ENCODE results near the gene RGS1.

RGS1 gene

DNA sequence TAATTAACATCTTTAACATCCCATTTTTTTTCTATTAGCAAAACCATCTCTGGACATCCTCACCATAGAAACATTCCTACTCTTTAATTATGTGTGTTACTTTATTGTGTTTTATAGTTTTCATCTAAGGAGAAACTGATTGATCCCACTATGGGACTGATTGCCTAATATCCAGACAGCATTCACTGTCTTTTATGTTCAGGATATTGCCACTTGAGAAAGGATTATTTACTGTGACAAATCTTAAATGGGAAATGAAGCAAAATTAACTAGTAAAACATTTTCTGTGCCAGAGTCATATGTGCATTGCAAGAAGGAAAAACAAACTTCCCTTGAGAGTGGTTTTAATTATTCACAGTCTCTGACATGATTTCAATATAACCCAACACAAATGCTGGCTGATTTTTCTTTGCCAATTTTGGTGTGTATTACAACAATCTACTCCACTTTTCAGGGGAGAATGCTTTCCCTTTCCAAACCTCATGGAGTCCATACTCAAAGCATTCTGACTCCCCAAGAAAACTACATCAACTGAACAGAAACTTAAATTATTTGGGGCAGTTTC is 44.6 kb downstream of the RGS1 start:
- DNase-seq (ENCODE audit: low spot score): no peak

- DNase-seq (ENCODE audit: low spot score): no peak
Measured at GRCh38 chr1:192626366-192627179, 51.0 kb downstream of the RGS1 start.

DNA sequence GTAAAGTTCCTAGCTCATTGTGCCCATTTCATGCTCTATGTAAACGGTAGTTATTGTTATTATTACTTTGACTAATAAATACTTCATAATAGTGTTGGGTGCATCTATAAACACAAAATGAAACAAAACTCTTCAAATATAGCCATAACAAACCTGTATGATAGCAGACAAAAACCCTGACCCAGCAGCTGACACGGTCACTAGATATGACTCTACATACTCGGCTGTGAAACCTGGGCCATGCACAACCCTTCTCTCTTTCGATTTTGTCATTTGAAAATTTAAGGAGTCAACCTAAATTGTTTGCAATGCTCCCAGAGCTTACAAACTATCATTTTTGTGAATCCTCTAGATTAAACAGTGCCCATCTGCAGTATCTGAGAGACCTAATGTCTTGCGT is 52.3 kb downstream of the RGS1 start:
- no peak for DNase-seq (ENCODE audit: low spot score)

DNA sequence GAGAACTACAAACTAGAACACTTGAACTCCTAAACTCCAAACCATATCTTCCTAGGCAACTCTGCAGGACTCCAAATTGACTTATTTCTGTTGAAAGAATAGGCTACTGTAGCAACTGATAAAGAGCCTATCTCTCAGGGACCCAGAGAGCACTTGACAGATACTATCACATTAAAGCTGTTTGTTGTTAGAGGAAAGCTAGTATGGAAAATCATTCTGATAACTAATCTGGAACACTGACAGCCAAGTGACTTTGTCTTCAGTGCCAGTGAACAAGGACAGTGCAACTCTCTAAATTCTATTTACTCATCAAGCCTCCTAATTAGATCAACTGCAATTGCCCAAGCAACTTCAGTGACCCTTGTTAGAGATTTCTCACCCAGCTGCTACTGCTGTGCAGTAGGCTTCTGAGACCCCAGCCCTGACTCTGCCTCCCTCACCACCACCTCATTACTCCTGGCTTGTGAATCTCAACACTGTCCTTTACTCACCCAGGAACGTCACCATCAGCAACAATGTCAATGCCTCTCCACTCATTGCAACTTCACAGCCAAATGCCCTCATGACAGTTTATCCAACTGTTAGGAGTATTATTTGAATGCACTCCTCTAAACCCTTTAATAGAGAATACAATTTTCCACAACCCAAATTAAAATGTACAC is 53.0 kb downstream of the RGS1 start:
- no peak for DNase-seq (ENCODE audit: low spot score)

GRCh38 chr1:192629612-192630011 is 54.0 kb downstream of the RGS1 start:
- DNase-seq (ENCODE audit: low spot score): no peak

Measured in AG08396 (cell line).